ENCODE measurements around the gene VPREB1.

VPREB1 gene

GRCh38 chr22:22244316-22245250, at the start of gene VPREB1:
TSS of gene VPREB1 (plus strand) at chr22:22244786. CDS start at chr22:22244814, 28 bp downstream.
- H3K27ac Mint-ChIP-seq: no peak within 1 kb of the TSS
- H3K4me3 Mint-ChIP-seq: no peak within 1 kb of the TSS
- no peaks in the 10 kb centered on the region for H3K36me3 Mint-ChIP-seq
- H3K9me3 Mint-ChIP-seq: no peaks in the 10 kb centered on the region
- peaks cover 11% of the 10 kb centered on the region for H3K4me1 Mint-ChIP-seq
- DNase-seq (ENCODE audit: low spot score in 2 of 2) (no peak), ATAC-seq (no peak)

GRCh38 chr22:22194931-22195264, 49.7 kb upstream of the VPREB1 start:
- Mint-ChIP-seq H3K36me3 (no peaks in the 10 kb centered on the region), H3K9me3 (no peaks in the 10 kb centered on the region), H3K4me1 (no peaks in the 10 kb centered on the region), H3K27ac (no peak overlapping the region), H3K4me3 (no peak overlapping the region)
- no peak for ATAC-seq
- no peak for DNase-seq (ENCODE audit: low spot score in 2 of 2)

GRCh38 chr22:22195265-22196017, 49.1 kb upstream of the VPREB1 start:
- ATAC-seq: peak; percentile 89
- Mint-ChIP-seq H3K36me3 (no peaks in the 10 kb centered on the region), H3K4me3 (no peak overlapping the region), H3K9me3 (no peaks in the 10 kb centered on the region), H3K4me1 (no peaks in the 10 kb centered on the region), H3K27ac (no peak overlapping the region)
- peak; percentile 67 to 89 for DNase-seq (ENCODE audit: low spot score in 2 of 2)

- H3K9me3 Mint-ChIP-seq: no peaks in the 10 kb centered on the region
These were observed 48.5 kb upstream of the VPREB1 start for GRCh38 chr22:22196018-22196533.

GRCh38 chr22:22196833-22197477, 47.6 kb upstream of the VPREB1 start:
- H3K27ac Mint-ChIP-seq: no peak overlapping the region
- no peaks in the 10 kb centered on the region for H3K36me3 Mint-ChIP-seq
- H3K9me3 Mint-ChIP-seq: no peaks in the 10 kb centered on the region
- no peak for DNase-seq (ENCODE audit: low spot score in 2 of 2)
- H3K4me1 Mint-ChIP-seq: no peaks in the 10 kb centered on the region
- ATAC-seq: no peak
- no peak overlapping the region for H3K4me3 Mint-ChIP-seq

More at GRCh38 chr22:22196018-22196533, 48.5 kb upstream of the VPREB1 start:
- Mint-ChIP-seq H3K4me3 (no peak overlapping the region), H3K36me3 (no peaks in the 10 kb centered on the region), H3K4me1 (no peaks in the 10 kb centered on the region), H3K27ac (no peak overlapping the region)
- DNase-seq (ENCODE audit: low spot score in 2 of 2) (no peak), ATAC-seq (no peak)

- ATAC-seq (peak; percentile 35), DNase-seq (ENCODE audit: low spot score in 2 of 2) (no peak)
- H3K36me3 Mint-ChIP-seq: no peaks in the 10 kb centered on the region
- H3K9me3 Mint-ChIP-seq: no peaks in the 10 kb centered on the region
- no peaks in the 10 kb centered on the region for H3K4me1 Mint-ChIP-seq
- no peak overlapping the region for H3K27ac Mint-ChIP-seq
- H3K4me3 Mint-ChIP-seq: no peak overlapping the region
These were observed 46.6 kb upstream of the VPREB1 start for GRCh38 chr22:22197993-22198402.

GRCh38 chr22:22198751-22199150, 45.8 kb upstream of the VPREB1 start:
- DNase-seq (ENCODE audit: low spot score in 2 of 2) (no peak), ATAC-seq (no peak)
- Mint-ChIP-seq H3K4me3 (no peak overlapping the region), H3K4me1 (no peaks in the 10 kb centered on the region), H3K36me3 (no peaks in the 10 kb centered on the region), H3K9me3 (no peaks in the 10 kb centered on the region), H3K27ac (no peak overlapping the region)

- Mint-ChIP-seq H3K36me3 (no peaks in the 10 kb centered on the region), H3K27ac (no peak overlapping the region), H3K4me3 (no peak overlapping the region), H3K4me1 (no peaks in the 10 kb centered on the region), H3K9me3 (no peaks in the 10 kb centered on the region)
- ATAC-seq (no peak), DNase-seq (ENCODE audit: low spot score in 2 of 2) (no peak)
These were observed 45.0 kb upstream of the VPREB1 start for GRCh38 chr22:22199634-22200033.

- no peaks in the 10 kb centered on the region for H3K36me3 Mint-ChIP-seq
- no peak overlapping the region for H3K4me3 Mint-ChIP-seq
- no peaks in the 10 kb centered on the region for H3K9me3 Mint-ChIP-seq
- DNase-seq (ENCODE audit: low spot score in 2 of 2): no peak
- ATAC-seq: no peak
- no peaks in the 10 kb centered on the region for H3K4me1 Mint-ChIP-seq
- H3K27ac Mint-ChIP-seq: no peak overlapping the region
These were observed 43.9 kb upstream of the VPREB1 start for GRCh38 chr22:22200569-22201184.

- Mint-ChIP-seq H3K4me1 (no peaks in the 10 kb centered on the region), H3K9me3 (no peaks in the 10 kb centered on the region), H3K36me3 (no peaks in the 10 kb centered on the region), H3K27ac (no peak overlapping the region), H3K4me3 (no peak overlapping the region)
- DNase-seq (ENCODE audit: low spot score in 2 of 2) (peak in 1 of 2 donors; percentile 31), ATAC-seq (peak; percentile 48)
These were observed 43.2 kb upstream of the VPREB1 start for GRCh38 chr22:22201185-22201929.

GRCh38 chr22:22201930-22202343, 42.6 kb upstream of the VPREB1 start:
- no peak overlapping the region for H3K4me3 Mint-ChIP-seq
- no peak for DNase-seq (ENCODE audit: low spot score in 2 of 2)
- no peak for ATAC-seq
- H3K27ac Mint-ChIP-seq: no peak overlapping the region
- H3K36me3 Mint-ChIP-seq: no peaks in the 10 kb centered on the region
- H3K9me3 Mint-ChIP-seq: no peaks in the 10 kb centered on the region
- no peaks in the 10 kb centered on the region for H3K4me1 Mint-ChIP-seq

GRCh38 chr22:22203048-22203971, 41.3 kb upstream of the VPREB1 start:
- H3K27ac Mint-ChIP-seq: no peak overlapping the region
- no peak overlapping the region for H3K4me3 Mint-ChIP-seq
- no peaks in the 10 kb centered on the region for H3K9me3 Mint-ChIP-seq

GRCh38 chr22:22207845-22208564, 36.6 kb upstream of the VPREB1 start:
- no peaks in the 10 kb centered on the region for H3K9me3 Mint-ChIP-seq
- H3K27ac Mint-ChIP-seq: peak overlapping the region; percentile 35
- ATAC-seq (peak; percentile 75), DNase-seq (ENCODE audit: low spot score in 2 of 2) (peak; percentile 82 to 93)
- H3K36me3 Mint-ChIP-seq: no peaks in the 10 kb centered on the region
- H3K4me3 Mint-ChIP-seq: peak overlapping the region; percentile 24
- peaks cover 41% of the 10 kb centered on the region for H3K4me1 Mint-ChIP-seq

More at GRCh38 chr22:22203048-22203971, 41.3 kb upstream of the VPREB1 start:
- Mint-ChIP-seq H3K4me1 (peaks cover 8% of the 10 kb centered on the region), H3K36me3 (no peaks in the 10 kb centered on the region)
- DNase-seq (ENCODE audit: low spot score in 2 of 2): no peak
- no peak for ATAC-seq
